CD4-positive, alpha-beta T cell treated with Interleukin-10 for 1 hour (primary cell): ENCODE measurements around the gene ZP3.
"Not testable (repeated sequence)": the region's sequence is repeated elsewhere in the genome, so short reads cannot be mapped to it uniquely, and the experiment has no call there.

ENCODE experiments used
- DNase-seq: peaks from one replicate; pipeline ENCODE4 v3.0.0-alpha.2; 2020

Gene ZP3

DNA sequence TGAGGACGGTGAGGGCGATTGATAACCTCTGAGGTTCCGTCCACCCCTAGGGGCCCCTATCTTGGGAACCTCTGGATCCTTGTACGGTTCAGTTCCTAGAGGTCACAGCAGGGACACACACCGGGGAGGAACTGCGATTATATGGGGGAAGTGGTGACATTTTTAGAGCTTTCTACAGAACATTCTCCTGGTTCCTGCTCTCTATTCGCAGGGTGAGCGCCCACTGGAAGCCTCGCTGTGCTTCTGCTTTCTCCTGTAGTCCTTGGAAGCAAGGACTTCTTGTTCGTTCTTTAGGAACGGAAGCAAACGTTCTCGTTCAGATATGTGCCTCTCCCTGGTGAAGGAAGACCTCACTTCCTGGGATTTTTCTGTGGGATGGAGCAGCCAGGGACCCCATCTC lies 63.2 kb downstream of the ZP3 start:
- DNase-seq = not testable (repeated sequence)
